HG02943 (cell line): ENCODE results near the gene C2orf81.

Experiments
- ATAC-seq: cut with Tn5 transposase; IDR thresholded peaks from one replicate; pipeline ENCODE4 v1.9.1; 2021; ENCODE audit warnings: mild to moderate bottlenecking, low read depth, moderate library complexity; ENCODE audit not compliant: unreplicated experiment

C2orf81 gene

DNA sequence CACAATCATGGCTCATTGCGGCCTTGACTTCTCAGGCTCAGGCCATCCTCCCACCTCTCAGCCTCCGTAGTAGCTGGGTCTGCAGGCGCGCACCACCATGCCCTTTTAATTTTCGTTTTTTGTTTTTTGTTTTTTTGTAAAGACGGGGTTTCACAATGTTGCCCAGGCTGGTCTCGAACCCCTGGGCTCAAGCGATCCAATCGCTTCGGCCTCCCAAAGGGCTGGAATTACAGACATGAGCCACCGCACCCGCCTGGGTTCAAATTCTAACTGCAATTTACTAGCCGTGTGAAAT, 29.0 kb downstream of the C2orf81 start:
- no peak for ATAC-seq

DNA sequence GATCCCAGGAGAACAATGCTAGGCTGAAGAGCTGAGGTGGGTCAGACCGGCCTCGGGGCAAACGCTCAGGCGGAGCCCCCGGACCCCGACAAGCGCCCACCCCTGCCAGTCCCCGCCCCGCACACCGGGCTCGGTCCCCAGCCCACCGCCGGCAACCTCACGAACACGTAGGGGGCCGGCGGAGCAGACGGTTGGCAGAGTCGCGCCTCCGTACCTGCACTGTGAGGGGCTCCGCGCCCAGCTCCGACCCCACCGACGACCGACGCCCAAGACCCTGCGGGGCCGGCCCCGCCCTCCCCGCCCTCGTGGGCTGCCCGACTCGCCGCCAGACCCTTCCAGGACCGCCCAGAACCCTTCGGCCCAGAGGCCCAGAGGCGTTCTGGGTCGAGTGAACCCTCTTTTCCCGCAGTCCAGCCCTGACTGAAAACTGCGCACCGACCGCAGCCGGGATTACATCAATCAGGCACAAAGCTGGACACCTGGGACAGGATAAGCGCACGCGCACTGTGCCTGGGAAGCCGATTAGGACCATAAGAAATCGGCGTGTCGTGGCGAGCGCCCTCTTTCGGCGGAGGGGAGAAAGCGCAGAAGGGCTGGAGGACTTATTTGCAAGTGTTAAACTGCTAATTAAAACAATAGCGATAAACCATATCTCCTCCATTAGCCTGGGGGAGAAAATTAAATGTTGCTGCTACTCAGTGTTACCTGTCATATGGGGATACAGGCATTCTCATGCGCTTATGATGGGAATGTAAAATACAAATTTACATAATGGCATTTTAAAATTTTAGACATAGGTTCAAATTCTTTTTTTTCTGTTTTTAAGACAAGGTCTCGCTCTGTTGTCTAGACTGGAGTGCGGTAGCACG, 29.6 kb downstream of the C2orf81 start:
- peak; percentile 68 for ATAC-seq

DNA sequence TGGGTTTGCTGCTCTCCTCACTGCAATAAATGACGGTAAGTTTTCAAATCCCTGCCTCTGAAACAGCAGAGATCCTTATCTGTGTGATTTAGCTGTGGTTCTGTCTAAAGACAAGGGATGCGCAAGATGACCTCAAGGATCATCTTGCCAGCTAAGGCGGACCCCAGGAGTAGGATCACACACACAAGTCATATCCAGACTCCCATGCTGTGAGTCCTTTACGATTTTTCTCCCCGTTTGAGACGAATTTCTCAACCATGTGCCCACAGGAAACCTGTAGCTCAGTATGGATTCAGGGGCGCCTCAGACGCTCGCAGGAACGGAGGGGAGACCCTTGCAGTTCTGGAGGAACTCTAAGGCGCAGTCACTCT, 30.2 kb downstream of the C2orf81 start:
- peak; percentile 36 for ATAC-seq

DNA sequence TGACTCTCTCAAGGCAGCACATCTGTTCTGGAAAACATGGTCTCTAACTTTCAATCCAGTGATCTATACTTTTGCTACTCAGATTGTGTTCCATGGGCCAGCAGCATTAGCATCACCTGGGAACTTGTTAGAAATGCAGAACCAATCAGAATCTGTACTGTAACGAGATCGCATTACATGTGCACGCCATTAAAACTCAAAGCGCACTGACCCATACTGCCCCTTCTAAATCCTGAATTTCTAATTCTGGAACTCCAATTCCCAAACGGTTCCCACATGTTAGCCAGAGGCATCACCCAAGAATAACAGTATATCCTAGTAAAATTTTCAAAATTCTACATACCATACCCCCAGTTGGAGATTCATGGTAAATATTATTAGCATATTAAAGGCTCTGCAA, 30.8 kb downstream of the C2orf81 start:
- no peak for ATAC-seq

DNA sequence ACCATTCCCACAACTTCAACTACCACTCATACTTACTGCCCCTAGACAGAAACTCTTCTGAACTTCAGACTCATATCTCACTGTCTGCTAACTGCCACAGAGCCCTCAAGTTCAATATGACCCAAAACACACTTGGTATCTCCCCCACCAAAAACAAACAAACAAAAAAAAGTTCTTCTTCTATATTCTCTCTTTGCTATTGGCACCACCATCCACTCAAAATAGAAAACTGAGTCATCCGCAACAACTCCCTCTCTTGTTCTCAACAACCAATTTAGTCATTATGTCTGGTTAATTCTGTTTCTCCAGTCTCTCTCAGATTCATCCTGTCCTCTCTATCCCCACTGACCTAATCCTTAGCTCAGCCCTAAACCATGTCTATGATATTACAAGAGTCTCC, 34.1 kb downstream of the C2orf81 start:
- ATAC-seq = no peak

DNA sequence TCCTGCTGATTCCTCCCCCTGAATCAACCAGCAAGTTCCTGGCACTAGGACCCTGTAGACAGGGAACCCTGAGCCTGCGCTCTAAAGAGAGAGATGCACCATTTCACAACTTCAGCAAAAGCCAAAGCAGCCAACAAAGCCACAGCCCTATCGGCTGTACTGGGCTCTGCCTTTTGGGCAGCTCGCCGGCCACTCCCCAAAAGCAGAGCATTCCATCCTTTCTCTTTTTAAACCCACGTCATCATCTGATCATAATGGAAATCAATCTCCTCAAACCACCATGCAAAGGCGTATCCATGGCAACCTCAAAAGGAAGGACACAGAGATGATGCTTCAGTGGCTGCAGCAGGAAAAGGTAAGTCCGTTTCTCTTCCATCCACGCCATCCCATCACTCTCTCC, 36.0 kb downstream of the C2orf81 start:
- no peak for ATAC-seq

DNA sequence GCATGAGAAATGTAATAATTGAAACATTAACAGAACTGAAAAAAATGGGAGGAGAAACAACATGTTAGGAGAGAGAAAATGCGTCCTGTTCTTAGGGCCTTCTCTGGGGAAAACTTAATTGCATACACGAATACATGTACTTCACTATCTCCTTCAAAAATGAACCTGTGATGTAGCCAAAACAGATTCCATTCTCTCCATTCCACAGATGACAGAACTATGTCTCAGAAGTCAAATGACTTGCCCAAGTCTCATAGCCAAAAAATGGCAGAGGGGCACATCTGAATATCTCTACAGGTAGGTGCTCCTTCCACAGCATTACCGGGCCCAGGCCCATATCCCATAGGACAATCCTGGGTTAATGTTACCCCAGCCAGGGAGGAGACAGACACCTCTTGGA, 37.4 kb downstream of the C2orf81 start:
- no peak for ATAC-seq

DNA sequence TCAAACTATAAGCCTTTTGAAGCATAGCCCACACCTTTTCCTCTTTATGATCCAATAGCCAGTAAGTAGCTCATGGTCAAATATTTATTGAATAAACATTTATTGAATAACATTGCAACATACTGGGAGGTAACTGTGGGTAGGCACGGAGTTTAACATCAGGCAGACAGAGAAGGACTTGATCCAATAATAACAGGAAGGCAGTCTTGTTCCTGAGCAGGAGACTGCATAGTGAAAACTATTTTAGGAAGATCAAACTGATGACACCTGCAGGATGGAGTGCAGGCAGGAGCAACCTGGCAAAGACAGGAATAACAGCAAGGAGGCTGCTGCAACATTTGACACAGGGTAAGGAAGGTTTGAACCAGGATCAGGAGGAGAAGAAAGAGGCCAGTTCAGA, 38.2 kb downstream of the C2orf81 start:
- ATAC-seq = no peak

DNA sequence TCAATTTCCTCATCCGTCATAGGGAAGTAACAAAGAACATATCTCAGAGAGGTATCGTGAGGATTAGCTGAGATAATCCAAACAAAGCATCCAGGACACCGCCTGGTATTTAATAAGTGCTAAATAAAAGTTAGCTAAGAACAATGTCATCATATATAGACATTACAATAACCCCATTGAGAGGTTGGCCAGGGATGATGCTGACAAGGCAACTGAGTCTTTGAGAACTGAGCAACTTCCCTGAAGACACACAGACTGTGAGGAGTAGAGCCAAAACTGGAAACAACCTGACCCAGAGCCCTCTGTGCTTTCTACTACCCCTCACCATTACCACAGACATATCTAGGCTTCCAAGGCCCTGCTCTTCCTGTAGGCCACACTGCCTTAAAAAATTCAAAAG, 39.7 kb downstream of the C2orf81 start:
- ATAC-seq = no peak

DNA sequence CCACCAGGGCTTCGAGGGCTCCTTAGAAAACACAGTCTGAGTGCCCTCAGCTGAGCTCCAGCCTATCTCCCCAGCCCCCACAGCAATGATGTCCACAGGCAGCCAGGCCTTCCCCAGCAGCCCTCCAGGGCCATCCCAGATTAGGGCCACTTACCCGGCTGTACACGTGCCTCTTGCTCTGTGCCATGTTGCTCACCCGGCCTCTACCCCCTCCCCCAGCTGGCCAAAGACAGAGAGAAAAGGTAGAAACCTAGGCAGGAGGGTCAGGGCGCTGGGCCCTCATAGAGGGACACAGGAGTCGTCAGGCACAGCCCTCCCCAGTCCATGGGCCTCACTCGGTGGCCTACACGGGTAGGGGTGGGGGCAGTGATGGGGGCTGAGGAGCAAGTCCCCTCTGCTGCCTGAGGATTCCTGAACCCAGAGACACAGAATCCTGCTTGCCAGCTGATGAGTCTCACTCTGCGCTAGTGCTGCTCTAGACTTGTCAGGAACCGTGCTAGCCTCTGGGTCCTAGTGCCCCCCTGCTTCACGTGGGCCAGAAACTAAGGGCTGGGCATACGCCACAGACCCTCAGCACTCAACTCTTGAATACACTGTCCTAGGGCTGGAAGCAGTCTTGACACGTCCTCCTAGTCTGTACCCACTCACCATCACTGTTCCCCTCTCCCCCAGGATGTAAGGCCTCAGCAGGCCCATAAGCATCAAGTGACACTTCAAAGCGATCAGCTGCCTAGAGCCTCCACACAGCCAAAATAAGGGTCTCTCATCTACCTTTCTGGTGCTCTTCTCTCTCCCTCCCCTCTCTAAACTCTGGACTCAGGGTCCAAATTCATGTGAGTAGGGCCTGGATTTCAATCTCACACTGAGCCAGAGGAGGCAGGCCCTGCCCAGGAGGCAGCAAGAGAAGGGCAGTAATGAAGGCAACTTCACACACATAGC, 41.3 kb downstream of the C2orf81 start, which contains the start of gene DCTN1:
Gene DCTN1, minus strand, starts transcription at position 461 of the 939 bp plus-strand sequence. Its CDS starts 274 bp downstream, at position 187.
- no peak for ATAC-seq

DNA sequence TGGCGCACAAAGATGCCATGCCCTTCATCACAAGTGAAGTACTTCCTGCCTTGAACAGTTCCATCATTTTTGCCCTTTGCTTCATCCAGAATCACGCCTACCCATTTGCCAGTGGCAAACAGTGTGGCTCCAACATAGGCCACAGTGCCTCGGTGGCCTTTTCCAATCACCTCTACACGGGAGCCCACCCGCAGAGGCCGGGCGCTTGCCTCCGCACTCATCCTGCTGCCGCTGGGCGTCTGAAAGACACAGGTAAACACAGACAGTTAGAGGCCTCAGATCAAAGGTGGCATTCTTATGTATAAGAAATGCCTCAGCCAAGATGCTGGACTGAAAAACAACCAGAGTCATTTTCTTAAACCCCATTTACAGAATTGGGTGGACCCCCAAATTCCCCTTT, 43.4 kb downstream of the C2orf81 start:
- no peak for ATAC-seq

DNA sequence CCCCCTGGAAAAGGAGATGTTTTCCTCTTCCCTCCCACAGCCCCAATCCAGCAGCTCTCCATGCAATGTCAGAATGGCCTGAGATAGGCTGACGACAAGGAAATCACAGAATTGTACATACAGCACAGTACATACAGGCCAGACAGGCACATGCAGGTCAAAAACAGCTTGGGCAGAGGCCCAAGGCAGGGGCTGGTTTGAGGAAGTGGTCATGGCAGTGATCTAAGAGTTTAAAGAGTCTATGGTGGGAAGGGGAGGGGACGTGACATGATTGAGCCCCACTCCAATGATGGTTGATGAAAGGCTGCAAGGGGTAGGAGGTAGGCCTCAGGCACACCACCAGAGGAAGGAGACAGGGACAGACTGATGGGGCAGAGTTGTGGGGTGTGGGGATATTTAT, 45.6 kb downstream of the C2orf81 start:
- no peak for ATAC-seq

DNA sequence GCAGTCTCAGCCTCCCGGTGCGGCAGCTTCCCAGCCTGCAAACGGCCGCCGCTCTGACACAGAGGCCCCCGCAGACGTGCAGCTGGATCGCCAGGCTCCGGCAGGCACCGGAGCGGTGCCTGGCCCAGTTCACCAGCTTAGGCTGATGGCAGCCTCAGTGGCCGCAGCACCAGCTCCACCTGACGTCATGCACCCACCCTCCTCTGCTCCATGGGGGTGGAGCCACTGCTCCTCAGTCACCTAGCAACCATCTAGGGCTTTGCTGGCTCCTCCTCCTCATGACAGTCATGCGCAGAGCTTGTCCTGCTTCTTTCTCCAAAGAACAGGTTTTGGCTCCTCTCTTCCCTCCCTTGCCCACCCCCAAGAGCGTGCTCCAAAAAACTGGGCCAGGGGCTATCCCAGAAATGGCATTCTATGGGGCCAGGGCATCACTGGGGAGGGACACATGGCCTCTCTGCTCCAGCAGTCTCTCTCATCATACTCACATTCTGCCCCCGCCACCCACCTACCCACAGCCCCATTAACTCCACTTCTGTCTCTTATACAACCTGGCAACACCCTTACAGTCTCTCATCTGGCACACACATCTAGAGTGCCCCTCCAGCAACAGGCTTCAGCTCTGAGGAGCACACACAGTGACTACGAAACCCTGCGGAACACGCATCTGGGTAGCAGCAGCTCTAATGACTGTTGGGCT, 46.8 kb downstream of the C2orf81 start:
- no peak for ATAC-seq

DNA sequence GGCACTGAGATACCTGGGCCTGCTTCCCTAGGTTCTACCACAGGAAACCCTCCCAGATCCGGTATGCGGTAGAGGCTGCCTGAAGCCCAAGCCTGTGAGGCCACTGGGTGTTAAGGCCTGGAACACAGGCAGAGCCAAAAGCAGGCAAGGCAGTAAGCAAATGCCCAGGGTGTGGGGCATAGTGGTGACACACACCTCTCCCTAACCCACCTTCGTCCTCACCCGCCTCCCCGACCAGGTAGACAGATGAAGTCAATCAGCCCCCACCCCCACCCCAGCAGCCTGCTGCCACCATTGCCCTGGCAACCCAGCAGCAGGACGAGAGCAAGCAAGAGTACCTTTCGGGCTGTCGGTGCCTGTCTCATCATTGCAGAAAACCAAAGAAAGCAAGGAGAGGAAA, 47.4 kb downstream of the C2orf81 start:
- no peak for ATAC-seq

DNA sequence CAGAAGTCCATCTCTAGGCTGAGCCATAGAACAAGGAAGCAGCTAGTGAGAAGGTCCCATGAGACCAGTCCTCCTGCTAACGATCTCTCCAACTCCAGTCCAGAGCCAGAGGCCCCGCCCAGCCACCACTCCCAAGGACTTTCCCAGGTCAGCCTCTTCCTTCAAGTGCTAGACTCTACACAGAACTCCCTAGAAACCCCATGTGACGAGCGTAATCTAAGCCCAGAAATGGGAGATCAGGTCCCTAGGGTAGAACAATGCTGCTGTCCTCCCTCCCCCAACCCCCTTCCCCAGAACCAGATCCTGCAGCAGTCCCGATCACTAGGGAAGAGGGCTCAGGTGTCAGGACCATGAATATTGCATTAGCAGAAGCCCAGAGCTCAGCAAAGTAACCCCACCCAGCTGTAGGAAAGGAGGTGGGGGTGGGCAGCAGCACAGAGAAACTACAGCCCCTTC, 48.2 kb downstream of the C2orf81 start:
- ATAC-seq = no peak

DNA sequence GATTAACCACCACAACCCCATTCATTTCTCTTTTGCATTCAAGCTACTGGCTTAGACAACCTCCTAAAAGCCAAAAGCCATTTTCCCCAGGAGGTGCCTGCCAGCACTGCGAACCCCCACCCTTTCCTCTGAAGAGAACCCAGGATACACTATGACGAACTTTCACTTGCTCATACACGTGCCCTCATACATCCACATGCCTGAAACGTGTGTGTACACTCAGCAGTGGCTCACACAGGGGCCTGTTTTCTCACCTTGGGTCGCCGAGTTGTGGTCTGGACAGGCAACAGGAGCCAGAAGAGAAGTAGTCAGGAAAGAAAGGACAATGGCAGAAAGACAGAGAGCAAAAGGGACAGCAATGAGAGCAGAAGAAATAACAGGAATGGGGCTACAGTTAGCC, 48.7 kb downstream of the C2orf81 start:
- no peak for ATAC-seq

DNA sequence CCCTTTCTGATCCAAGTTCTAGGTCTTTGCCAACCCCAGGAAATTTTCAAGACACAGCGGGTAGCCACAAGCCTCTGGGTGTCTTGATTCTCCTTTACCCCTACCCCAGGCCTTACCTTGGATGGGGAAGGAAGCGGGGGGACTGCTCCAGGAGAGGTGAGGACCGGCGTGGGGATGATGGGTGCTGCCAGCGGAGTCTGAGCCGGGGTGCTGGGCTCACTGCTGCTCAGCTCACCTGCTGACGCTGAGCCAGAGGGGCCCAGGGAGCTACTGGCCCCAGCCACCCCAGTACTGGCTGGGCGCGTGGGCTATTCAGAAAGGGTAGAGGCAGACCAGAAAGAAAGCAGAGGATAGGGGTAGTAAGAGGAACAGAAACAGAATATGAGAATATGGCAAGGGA, 50.0 kb downstream of the C2orf81 start:
- no peak for ATAC-seq

DNA sequence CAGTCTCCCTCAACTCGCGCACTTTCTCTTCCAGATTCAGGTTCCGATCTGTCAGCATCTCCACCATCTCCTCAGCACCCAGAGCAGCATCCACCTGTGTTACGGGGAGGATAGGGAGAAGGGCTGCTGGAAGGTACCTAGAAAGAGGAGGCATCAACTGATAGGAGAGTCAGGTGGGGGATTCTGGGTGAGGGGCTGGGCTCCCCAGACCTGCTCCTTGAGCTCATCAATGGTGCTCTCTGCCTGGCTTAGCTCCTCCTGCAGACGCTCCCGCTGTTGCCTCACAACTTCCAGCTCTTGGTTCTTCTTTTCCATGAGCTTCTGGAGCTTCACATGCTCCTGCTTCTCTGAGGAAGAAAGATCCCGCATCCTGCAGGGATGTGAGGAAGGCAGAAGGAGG, 51.4 kb downstream of the C2orf81 start:
- no peak for ATAC-seq

DNA sequence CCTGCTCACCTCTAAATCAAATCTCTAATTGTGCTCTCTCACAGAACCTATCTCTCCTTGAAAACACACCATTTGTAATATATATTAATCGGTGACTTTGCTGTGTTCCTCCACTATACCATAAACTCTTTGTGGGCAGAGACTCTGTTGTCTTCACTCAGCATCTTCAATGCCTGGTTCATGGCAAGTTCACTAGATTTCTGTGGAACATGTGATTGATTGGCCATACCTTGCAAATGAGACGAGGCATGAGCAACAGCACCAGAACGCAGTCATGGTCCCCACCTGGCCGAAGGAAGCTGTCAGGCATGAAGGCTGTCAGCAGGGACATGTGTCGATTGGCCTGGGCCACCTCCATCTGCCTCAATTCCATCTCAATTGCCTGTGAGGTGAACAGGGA, 52.9 kb downstream of the C2orf81 start:
- ATAC-seq = no peak

DNA sequence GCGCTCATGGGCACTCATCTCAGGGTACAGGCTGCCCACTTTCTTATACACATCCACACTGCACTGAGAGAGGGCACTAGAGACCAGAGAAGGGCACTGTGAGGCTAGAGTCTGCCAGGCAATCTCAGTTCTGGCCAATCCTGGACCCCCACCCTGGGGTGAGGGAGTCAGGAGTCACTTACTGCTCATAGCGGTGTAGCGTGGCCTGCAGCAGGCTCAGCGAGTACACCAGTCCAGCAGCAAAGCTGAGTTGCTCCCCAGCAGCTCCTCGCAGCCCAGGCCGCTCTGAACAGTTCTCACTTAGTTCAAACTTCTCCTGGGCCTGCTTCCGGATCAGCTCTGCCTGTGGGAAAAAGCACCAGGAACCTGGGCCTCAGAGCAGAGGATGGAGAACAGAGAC, 53.6 kb downstream of the C2orf81 start:
- no peak for ATAC-seq

DNA sequence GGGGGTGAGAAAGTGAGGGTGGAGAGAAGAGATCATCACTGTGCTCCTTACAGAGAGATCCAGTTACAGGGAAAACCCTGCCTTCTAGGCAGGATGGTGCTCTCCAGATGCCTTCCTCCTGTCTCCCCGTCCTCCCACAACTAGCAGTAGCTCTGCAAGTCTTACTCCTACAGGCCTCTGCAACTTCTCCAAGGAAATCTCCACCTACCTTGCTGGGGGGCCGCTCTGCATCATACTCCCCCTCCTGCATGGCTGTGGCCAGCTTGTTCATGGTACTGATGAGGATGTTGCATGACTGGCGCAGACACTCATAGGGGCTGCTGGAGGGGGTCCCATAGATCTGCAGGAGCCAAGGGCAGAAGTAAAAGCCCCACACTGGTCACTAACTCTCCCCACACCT, 55.4 kb downstream of the C2orf81 start:
- ATAC-seq = no peak
